Measurements from ENCODE around the gene PLCL1.
A peak's percentile ranks its signal among the peaks of the same experiment; 100 is the strongest.

PLCL1 gene

DNA sequence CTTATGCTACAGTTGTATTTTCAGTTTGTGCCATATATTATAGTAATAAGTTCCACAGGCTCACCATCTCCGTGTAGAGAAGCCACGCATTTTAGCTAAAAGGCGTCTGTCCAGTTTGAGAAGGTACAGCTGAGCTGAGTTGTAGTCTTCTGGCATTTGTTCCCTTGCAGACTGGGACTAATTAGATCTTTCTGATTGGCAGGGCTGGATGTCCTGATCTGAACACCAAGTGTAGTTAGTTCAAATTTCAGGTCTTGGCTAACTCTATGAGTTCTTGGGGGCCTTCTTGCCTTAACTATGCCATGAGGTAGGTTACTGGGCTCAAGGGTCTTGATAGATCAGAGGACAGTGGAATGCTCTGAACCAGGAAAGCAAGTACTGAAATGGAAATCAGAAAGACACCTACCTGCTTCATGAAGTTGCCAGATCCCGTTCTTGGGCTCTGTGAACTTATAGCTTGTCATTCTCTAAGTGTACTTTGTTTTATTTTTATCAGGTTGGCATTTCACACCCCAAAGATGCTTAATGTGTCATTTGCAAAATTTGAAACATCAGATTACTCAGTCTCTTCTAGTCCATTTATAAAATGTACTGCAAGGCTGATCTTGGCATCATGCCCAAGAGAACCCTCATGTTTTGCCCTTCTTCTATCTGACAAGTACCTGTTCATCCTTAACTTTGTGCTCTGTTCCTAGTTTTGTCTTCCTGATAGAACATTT lies 93.7 kb downstream of the PLCL1 start:
- peak overlapping the region in 1 of 11 experiments; percentile 20; a peak in 2 of 22 replicates for H3K4me2 ChIP-seq
- no peak overlapping the region for H3K27ac ChIP-seq
- H3K27me3 ChIP-seq = peaks cover 0 to 20% (median 0%) of the 10 kb centered on the region in 11 experiments; a peak in 4 of 22 replicates
- H3K4me1 ChIP-seq = peaks cover 0 to 28% (median 0%) of the 10 kb centered on the region in 10 experiments; a peak in 5 of 20 replicates
- TF ChIP-seq Cebpa-rat (IDR thresholded peaks at IDR 0.05) = no peak
- no peak overlapping the region for H3K9ac ChIP-seq
- no peak overlapping the region for H3K4me3 ChIP-seq
- H3K36me3 ChIP-seq = no peaks in the 10 kb centered on the region
- H4K20me1 ChIP-seq = no peaks in the 10 kb centered on the region
- H3K9me3 ChIP-seq (replicated peaks in 1 of 11) = no peaks in the 10 kb centered on the region

GRCh38 chr2:197904446-197904845 lies 100.1 kb downstream of the PLCL1 start:
- Histone ChIP-seq H3K4me3 (no peak overlapping the region), H3K9ac (no peak overlapping the region), H3K27me3 (peaks cover 0 to 34% (median 0%) of the 10 kb centered on the region in 11 experiments; a peak in 4 of 22 replicates), H3K4me1 (peaks cover 0 to 13% (median 6%) of the 10 kb centered on the region in 10 experiments; a peak in 11 of 20 replicates), H3K4me2 (peak overlapping the region in 3 of 11 experiments; percentile 27 to 67 (median 63); a peak in 5 of 22 replicates), H3K36me3 (no peaks in the 10 kb centered on the region), H3K27ac (no peak overlapping the region), H3K9me3 (replicated peaks in 1 of 11) (no peaks in the 10 kb centered on the region), H4K20me1 (no peaks in the 10 kb centered on the region)
- TF ChIP-seq Cebpa-rat (IDR thresholded peaks at IDR 0.05) = no peak

DNA sequence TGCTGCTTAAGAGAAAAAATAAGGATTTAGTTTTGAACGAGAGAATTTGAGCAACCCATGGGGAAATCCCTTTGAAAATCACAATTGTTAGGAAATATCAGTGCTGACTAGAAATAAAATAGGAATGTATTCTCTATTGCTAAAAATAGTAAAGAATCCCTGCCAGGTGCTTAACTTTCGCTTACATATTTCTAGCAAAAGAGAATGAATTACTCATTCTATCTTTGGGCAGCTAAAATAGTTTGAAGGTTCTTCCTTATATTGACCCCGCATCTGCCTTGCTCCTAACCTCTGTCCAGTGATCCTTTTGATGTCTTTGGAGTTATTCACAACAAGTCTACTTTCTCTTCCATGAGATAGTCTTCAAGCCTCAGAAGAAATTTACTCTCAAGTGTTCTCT lies 103.8 kb downstream of the PLCL1 start:
- Histone ChIP-seq H3K27ac (no peak overlapping the region), H3K27me3 (peaks cover 0 to 20% (median 0%) of the 10 kb centered on the region in 11 experiments; a peak in 3 of 22 replicates), H4K20me1 (no peaks in the 10 kb centered on the region), H3K36me3 (no peaks in the 10 kb centered on the region), H3K4me3 (no peak overlapping the region), H3K4me1 (peaks cover 0 to 19% (median 6%) of the 10 kb centered on the region in 10 experiments; a peak in 11 of 20 replicates), H3K4me2 (no peak overlapping the region), H3K9ac (no peak overlapping the region), H3K9me3 (replicated peaks in 1 of 11) (no peaks in the 10 kb centered on the region)
- TF ChIP-seq Cebpa-rat (IDR thresholded peaks at IDR 0.05) = no peak

GRCh38 chr2:197908990-197909776 lies 104.8 kb downstream of the PLCL1 start:
- H3K9me3 ChIP-seq (replicated peaks in 1 of 11) = no peaks in the 10 kb centered on the region
- H3K4me3 ChIP-seq = no peak overlapping the region
- no peaks in the 10 kb centered on the region for H3K36me3 ChIP-seq
- no peak overlapping the region for H3K9ac ChIP-seq
- no peak overlapping the region for H3K27ac ChIP-seq
- no peak for TF ChIP-seq Cebpa-rat (IDR thresholded peaks at IDR 0.05)
- peaks cover 0 to 20% (median 0%) of the 10 kb centered on the region in 11 experiments; a peak in 3 of 22 replicates for H3K27me3 ChIP-seq
- H4K20me1 ChIP-seq = no peaks in the 10 kb centered on the region
- peaks cover 0 to 17% (median 4%) of the 10 kb centered on the region in 10 experiments; a peak in 11 of 20 replicates for H3K4me1 ChIP-seq
- H3K4me2 ChIP-seq = peak overlapping the region in 4 of 11 experiments; percentile 20 to 58 (median 38); a peak in 7 of 22 replicates

GRCh38 chr2:197911667-197912066 lies 107.3 kb downstream of the PLCL1 start:
- no peak for TF ChIP-seq Cebpa-rat (IDR thresholded peaks at IDR 0.05)
- peaks cover 0 to 15% (median 0%) of the 10 kb centered on the region in 11 experiments; a peak in 1 of 22 replicates for H3K27me3 ChIP-seq

GRCh38 chr2:197913084-197913483 lies 108.7 kb downstream of the PLCL1 start:
- Histone ChIP-seq H3K27ac (no peak overlapping the region), H3K9ac (no peak overlapping the region), H3K4me3 (no peak overlapping the region), H3K9me3 (replicated peaks in 1 of 11) (no peaks in the 10 kb centered on the region), H3K4me1 (peaks cover 0 to 12% (median 0%) of the 10 kb centered on the region in 10 experiments; a peak in 7 of 20 replicates), H3K4me2 (no peak overlapping the region), H3K27me3 (peaks cover 0 to 10% (median 0%) of the 10 kb centered on the region in 11 experiments; a peak in 1 of 22 replicates), H4K20me1 (no peaks in the 10 kb centered on the region), H3K36me3 (no peaks in the 10 kb centered on the region)
- TF ChIP-seq Cebpa-rat (IDR thresholded peaks at IDR 0.05) = no peak

More at GRCh38 chr2:197911667-197912066, 107.3 kb downstream of the PLCL1 start:
- Histone ChIP-seq H3K4me3 (no peak overlapping the region), H3K27ac (no peak overlapping the region), H4K20me1 (no peaks in the 10 kb centered on the region), H3K9ac (no peak overlapping the region), H3K4me1 (peaks cover 0 to 12% (median 0%) of the 10 kb centered on the region in 10 experiments; a peak in 7 of 20 replicates), H3K36me3 (no peaks in the 10 kb centered on the region), H3K4me2 (no peak overlapping the region), H3K9me3 (replicated peaks in 1 of 11) (no peaks in the 10 kb centered on the region)

DNA sequence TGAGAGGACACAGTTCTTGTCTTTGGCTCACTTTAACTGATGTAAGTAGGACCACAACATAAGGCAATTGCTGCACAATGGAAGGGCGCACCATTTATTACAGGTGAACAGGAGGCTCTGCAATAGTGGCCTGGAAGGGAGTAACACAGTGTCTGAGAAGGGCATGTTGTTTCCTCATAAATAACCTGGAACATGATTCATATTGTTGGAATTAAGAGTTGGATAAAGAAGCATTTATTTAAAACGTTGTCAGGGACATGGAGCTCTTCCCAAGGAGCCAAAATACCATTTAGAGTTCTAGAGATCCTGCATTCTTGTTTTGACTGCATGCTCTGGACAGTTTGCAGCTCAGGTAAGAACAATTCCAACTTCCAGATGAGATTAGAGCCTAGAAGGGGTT lies 110.4 kb downstream of the PLCL1 start:
- Histone ChIP-seq H3K27ac (no peak overlapping the region), H3K4me1 (peaks cover 0 to 9% (median 0%) of the 10 kb centered on the region in 10 experiments; a peak in 5 of 20 replicates), H4K20me1 (no peaks in the 10 kb centered on the region), H3K4me3 (no peak overlapping the region), H3K27me3 (peaks cover 0 to 6% (median 0%) of the 10 kb centered on the region in 11 experiments; a peak in 1 of 22 replicates), H3K4me2 (no peak overlapping the region), H3K9me3 (replicated peaks in 1 of 11) (peaks cover 0 to 6% (median 0%) of the 10 kb centered on the region in 11 experiments; a peak in 1 of 22 replicates), H3K9ac (no peak overlapping the region), H3K36me3 (no peaks in the 10 kb centered on the region)
- TF ChIP-seq Cebpa-rat (IDR thresholded peaks at IDR 0.05) = no peak

GRCh38 chr2:197915548-197916265 lies 111.3 kb downstream of the PLCL1 start:
- Histone ChIP-seq H3K4me2 (no peak overlapping the region), H4K20me1 (no peaks in the 10 kb centered on the region), H3K9me3 (replicated peaks in 1 of 11) (peaks cover 0 to 6% (median 0%) of the 10 kb centered on the region in 11 experiments; a peak in 1 of 22 replicates), H3K36me3 (no peaks in the 10 kb centered on the region), H3K27me3 (no peaks in the 10 kb centered on the region), H3K4me1 (0 out of 20 replicates have a peak, but pooled peaks cover 0 to 6% (median 0%) of the 10 kb centered on the region in 10 experiments), H3K9ac (no peak overlapping the region), H3K27ac (no peak overlapping the region), H3K4me3 (no peak overlapping the region)
- no peak for TF ChIP-seq Cebpa-rat (IDR thresholded peaks at IDR 0.05)
